IMR-90 (cell line): ENCODE measurements around the gene ZNF571. TPM values are rescaled to one million over a fixed set of nuclear protein-coding genes. Genes with fewer than 3 reads are reported as not detected.

Source experiments
- ATAC-seq: fragments of 200-7000 bp; cut with Tn5 transposase; 2 replicates; pipeline ENCODE4 v1.9.1; 2020; ENCODE audit warnings: low read depth, mild to moderate bottlenecking, moderate library complexity
- BruUV-seq: library from RNA; stranded (reverse); fragments of 400-500 nt; replicated peaks from 2 replicates; lab custom pipeline; 2021; lab: Mats Ljungman, UMichigan
- CTCF ChIA-PET: fragments of 300-600 bp; formaldehyde crosslinking; extraction: SDS; loops from one replicate; lab custom pipeline; 2021; ENCODE audit warnings: antibody characterized with exemption; lab: Yijun Ruan, JAX
- POLR2A ChIA-PET: fragments of 300-600 bp; sonication (Branson Sonifier 250); formaldehyde crosslinking; loops from one replicate; lab custom pipeline; 2022; ENCODE audit warnings: antibody characterized with exemption; ENCODE audit not compliant: unreplicated experiment; lab: Charles Lee
- DNase-seq: peaks from one replicate; pipeline ENCODE4 v3.0.0; 2013
- H2AFZ ChIP-seq: replicated peaks from 2 replicates; pipeline ENCODE3; 2013; ENCODE audit warnings: low read length, mild to moderate bottlenecking; ENCODE audit not compliant: poor library complexity
- H2AK5ac ChIP-seq: 2 replicates; pipeline ENCODE4 v1.6.1; 2013; ENCODE audit warnings: low read depth, low read length, inconsistent platforms
- H2AK9ac ChIP-seq: replicated peaks from 2 replicates; pipeline ENCODE3; 2013; ENCODE audit warnings: mild to moderate bottlenecking, low read depth, low read length, moderate library complexity; ENCODE audit not compliant: poor library complexity
- H2BK120ac ChIP-seq: 2 replicates; pipeline ENCODE4 v1.6.1; 2013; ENCODE audit warnings: low read depth, low read length, inconsistent platforms
- H2BK15ac ChIP-seq: 3 replicates; pipeline ENCODE4 v1.6.1; 2013; ENCODE audit warnings: low read depth, low read length, inconsistent platforms
- H2BK20ac ChIP-seq: 2 replicates; pipeline ENCODE4 v1.6.1; 2013; ENCODE audit warnings: low read depth, mild to moderate bottlenecking, inconsistent platforms, low read length, moderate library complexity
- H2BK5ac ChIP-seq: 2 replicates; pipeline ENCODE4 v1.6.1; 2013; ENCODE audit warnings: mild to moderate bottlenecking, low read depth, low read length, inconsistent platforms; ENCODE audit not compliant: poor library complexity, severe bottlenecking
- H3K14ac ChIP-seq: replicated peaks from 2 replicates; pipeline ENCODE4 v1.6.1; 2013; ENCODE audit warnings: low read depth, low read length, inconsistent platforms
- H3K18ac ChIP-seq: 2 replicates; pipeline ENCODE4 v1.6.1; 2013; ENCODE audit warnings: low read depth, low read length, control low read depth
- H3K23ac ChIP-seq: 2 replicates; pipeline ENCODE4 v1.6.1; 2013; ENCODE audit warnings: low read depth, low read length, inconsistent platforms
- H3K27ac ChIP-seq: 2 replicates; pipeline ENCODE4 v1.5.1; 2013; ENCODE audit warnings: mild to moderate bottlenecking, control low read depth, low read length; ENCODE audit not compliant: insufficient read depth
- H3K27me3 ChIP-seq: 2 replicates; pipeline ENCODE4 v1.6.1; 2013; ENCODE audit warnings: low read length; ENCODE audit not compliant: control insufficient read depth, insufficient read depth
- H3K36me3 ChIP-seq: 2 replicates; pipeline ENCODE4 v1.6.1; 2013; ENCODE audit warnings: low read length, mixed read lengths; ENCODE audit not compliant: control insufficient read depth, insufficient read depth
- H3K4ac ChIP-seq: 2 replicates; pipeline ENCODE4 v1.6.1; 2013; ENCODE audit warnings: low read depth, low read length, inconsistent platforms
- H3K4me1 ChIP-seq: 2 replicates; pipeline ENCODE4 v1.6.1; 2013; ENCODE audit warnings: low read length, mixed read lengths; ENCODE audit not compliant: control insufficient read depth, insufficient read depth
- H3K4me2 ChIP-seq: 2 replicates; pipeline ENCODE4 v1.6.1; 2013; ENCODE audit warnings: low read depth, mild to moderate bottlenecking, control low read depth, low read length, moderate library complexity
- H3K4me3 ChIP-seq: 2 replicates; pipeline ENCODE4 v1.5.1; 2013; ENCODE audit warnings: low read depth, mild to moderate bottlenecking, control low read depth, low read length, moderate library complexity; ENCODE audit not compliant: insufficient read depth
- H3K56ac ChIP-seq: 2 replicates; pipeline ENCODE4 v1.6.1; 2013; ENCODE audit warnings: low read length, inconsistent platforms; ENCODE audit not compliant: insufficient read depth; ENCODE audit errors: extremely low read depth
- H3K79me1 ChIP-seq, 2 experiments: 2 replicates each; pipeline ENCODE4 v1.6.1; 2013; ENCODE audit warnings: low read length in 2 of 2, inconsistent platforms in 1 of 2, low read depth in 1 of 2
- H3K9ac ChIP-seq: 2 replicates; pipeline ENCODE4 v1.6.1; 2013; ENCODE audit warnings: low read depth, low read length, control low read depth
- H3K9me1 ChIP-seq: 2 replicates; pipeline ENCODE4 v1.6.1; 2013; ENCODE audit warnings: low read length, inconsistent platforms; ENCODE audit not compliant: insufficient read depth
- H3K9me3 ChIP-seq: 2 replicates; pipeline ENCODE4 v1.6.1; 2013; ENCODE audit warnings: low read length; ENCODE audit not compliant: control insufficient read depth, insufficient read depth
- H4K20me1 ChIP-seq: 2 replicates; pipeline ENCODE4 v1.6.1; 2013; ENCODE audit warnings: low read length, inconsistent platforms; ENCODE audit not compliant: insufficient read depth
- H4K5ac ChIP-seq: 2 replicates; pipeline ENCODE4 v1.6.1; 2013; ENCODE audit warnings: mild to moderate bottlenecking, low read depth, low read length, control low read depth
- H4K8ac ChIP-seq, 2 experiments: 2 replicates each; pipeline ENCODE4 v1.6.1; 2013; ENCODE audit warnings: low read depth in 2 of 2, low read length in 2 of 2, control low read depth in 1 of 2, inconsistent platforms in 1 of 2
- H4K91ac ChIP-seq: 2 replicates; pipeline ENCODE4 v1.6.1; 2013; ENCODE audit warnings: low read depth, low read length, inconsistent platforms; ENCODE audit not compliant: insufficient read depth
- CHD1 ChIP-seq: IDR thresholded peaks from 2 replicates; pipeline ENCODE4 v1.6.1; 2012; ENCODE audit warnings: low read depth, low read length, improper control_type of control experiment
- MAFK ChIP-seq: IDR thresholded peaks from 2 replicates; pipeline ENCODE4 v1.6.1; 2012; ENCODE audit warnings: low read depth, low read length, improper control_type of control experiment
- MXI1 ChIP-seq: IDR thresholded peaks from 2 replicates; pipeline ENCODE4 v1.6.1; 2012; ENCODE audit warnings: low read depth, mild to moderate bottlenecking, low read length, moderate library complexity, borderline replicate concordance
- RCOR1 ChIP-seq: IDR thresholded peaks from 2 replicates; pipeline ENCODE4 v1.6.1; 2012; ENCODE audit warnings: mild to moderate bottlenecking, low read length, improper control_type of control experiment; ENCODE audit not compliant: insufficient replicate concordance
- RFX5 ChIP-seq: IDR thresholded peaks from 2 replicates; pipeline ENCODE4 v1.8.0; 2012; ENCODE audit warnings: low read depth, mild to moderate bottlenecking, low read length, moderate library complexity
- SMC3 ChIP-seq: fragments of 150-350 bp; IDR thresholded peaks from 2 replicates; pipeline ENCODE4 v1.6.1; 2016; ENCODE audit warnings: low read depth, mild to moderate bottlenecking, antibody characterized with exemption, low read length, moderate library complexity
- WGBS, 2 experiments: methylation state at CpG; one replicate each; pipeline versions ENCODE4 v1.1.5 to v1.1.7; 2013; ENCODE audit warnings: missing lambda C conversion rate in 2 of 2; ENCODE audit not compliant: insufficient read length in 1 of 2; ENCODE audit errors: extremely low coverage in 2 of 2; 5-methylcytosine and 5-hydroxymethylcytosine counted together
- dilution Hi-C: fragments of 300-500 bp; cut with HindIII; formaldehyde crosslinking; loops from one replicate; pipeline ENCODE4 v1.14.3; 2018; ENCODE audit warnings: low sequenced_read_pairs; ENCODE audit not compliant: unreplicated experiment
- in situ Hi-C: fragments of 300-500 bp; cut with MboI; formaldehyde crosslinking; loops from 3 replicates; pipeline ENCODE4 v1.14.3; 2019; ENCODE audit warnings: low sequenced_read_pairs, inconsistent platforms, mixed read lengths
- intact Hi-C: fragments of 100-400 bp; cut with micrococcal nuclease; formaldehyde crosslinking; loops from 2 replicates; pipeline ENCODE4 v1.10.0; 2022
- polyA plus RNA-seq, 3 experiments: library from polyadenylated mRNA; depleted of rRNA; stranded (reverse); fragments of >200 nt; gene quantifications; 2 replicates each; pipeline ENCODE4 v1.2.3, GENCODE V29; 2012; ENCODE audit warnings: low replicate concordance in 1 of 3
- total RNA-seq: library from RNA; depleted of rRNA; stranded (reverse); fragments of >200 nt; gene quantifications from 2 replicates; pipeline ENCODE4 v1.2.3, GENCODE V29; 2012

Gene ZNF571
- total and polyA plus RNA-seq, 2 of the 4 experiments (the other 2 are of a cell fraction) = 0.82 to 2.2 TPM

DNA sequence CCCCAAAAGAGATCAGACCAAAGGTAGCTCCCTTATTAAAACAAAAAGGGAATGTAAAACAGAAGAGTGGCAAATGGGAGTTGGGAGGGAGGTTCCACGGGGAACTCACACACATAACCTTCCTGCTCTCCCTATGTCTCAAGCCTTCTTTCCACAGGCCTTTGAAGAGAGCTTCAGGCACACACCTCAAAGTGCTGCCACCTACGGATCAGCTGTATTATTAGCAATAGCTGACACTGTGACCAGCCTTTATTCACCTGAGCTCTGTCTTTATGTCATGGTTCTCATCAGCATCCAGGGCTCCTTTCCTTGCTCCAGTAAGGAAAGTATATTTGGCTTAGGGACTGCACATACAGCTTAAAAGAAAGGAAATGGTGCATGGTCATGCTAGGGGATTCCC is 11.3 kb downstream of the ZNF571 start:
- no peak for DNase-seq
- dilution Hi-C loops (no loop called here), in situ Hi-C loops (no loop called here), intact Hi-C loops (no loop called here)
- H2AFZ ChIP-seq = no peak overlapping the region
- H2BK120ac ChIP-seq = no peak overlapping the region
- H4K91ac ChIP-seq = no peak overlapping the region
- ChIA-PET POLR2A (no interaction called here), CTCF (interaction anchor here (0.6 kb wide), 1 partner anchor 714 kb away, joined by 3 read pairs; no protein-coding TSS in a partner anchor)
- no peak overlapping the region for H2AK5ac ChIP-seq
- no TSS peak for BruUV-seq
- no peak overlapping the region for H3K14ac ChIP-seq
- no peaks in the 10 kb centered on the region for H4K20me1 ChIP-seq
- no peaks in the 10 kb centered on the region for H3K79me1 ChIP-seq
- no peak overlapping the region for H2BK5ac ChIP-seq
- no peak overlapping the region for H3K27ac ChIP-seq
- H3K23ac ChIP-seq = no peak overlapping the region
- no peak overlapping the region for H2BK20ac ChIP-seq
- H4K8ac ChIP-seq = no peak overlapping the region
- no peak overlapping the region for H3K18ac ChIP-seq
- peaks cover 16% of the 10 kb centered on the region for H3K36me3 ChIP-seq
- peaks cover 46% of the 10 kb centered on the region for H3K9me3 ChIP-seq
- H3K9ac ChIP-seq = no peak overlapping the region
- no peak overlapping the region for H2AK9ac ChIP-seq
- no peak overlapping the region for H3K4ac ChIP-seq
- no peaks in the 10 kb centered on the region for H3K4me1 ChIP-seq
- H3K4me2 ChIP-seq = no peak overlapping the region
- ATAC-seq = no peak
- no peak overlapping the region for H2BK15ac ChIP-seq
- H3K4me3 ChIP-seq = no peak overlapping the region
- H4K5ac ChIP-seq = no peak overlapping the region
- TF ChIP-seq MAFK = no peak
- no peak for TF ChIP-seq MXI1
- TF ChIP-seq SMC3 = no peak
- no peak for TF ChIP-seq RFX5
- no peak for TF ChIP-seq CHD1
- no peak for TF ChIP-seq RCOR1
- no CpG with 5 or more reads among the region's 2 CpGs for WGBS, 2 experiments
- H3K56ac ChIP-seq = no peak overlapping the region
- no peaks in the 10 kb centered on the region for H3K9me1 ChIP-seq
- H3K27me3 ChIP-seq = no peaks in the 10 kb centered on the region
